Cerebellar cortex (tissue), 1 donor: ENCODE results near the gene TOP3B.
A peak's percentile ranks its signal among the peaks of the same experiment; 100 is the strongest.
"Not testable (repeated sequence)": the region's sequence is repeated elsewhere in the genome, so short reads cannot be mapped to it uniquely, and the experiment has no call there.

Source experiments
- DNase-seq: peaks from one replicate; pipeline ENCODE4 v3.0.0-alpha.2; 2015; ENCODE audit warnings: low spot score

Gene TOP3B

DNA sequence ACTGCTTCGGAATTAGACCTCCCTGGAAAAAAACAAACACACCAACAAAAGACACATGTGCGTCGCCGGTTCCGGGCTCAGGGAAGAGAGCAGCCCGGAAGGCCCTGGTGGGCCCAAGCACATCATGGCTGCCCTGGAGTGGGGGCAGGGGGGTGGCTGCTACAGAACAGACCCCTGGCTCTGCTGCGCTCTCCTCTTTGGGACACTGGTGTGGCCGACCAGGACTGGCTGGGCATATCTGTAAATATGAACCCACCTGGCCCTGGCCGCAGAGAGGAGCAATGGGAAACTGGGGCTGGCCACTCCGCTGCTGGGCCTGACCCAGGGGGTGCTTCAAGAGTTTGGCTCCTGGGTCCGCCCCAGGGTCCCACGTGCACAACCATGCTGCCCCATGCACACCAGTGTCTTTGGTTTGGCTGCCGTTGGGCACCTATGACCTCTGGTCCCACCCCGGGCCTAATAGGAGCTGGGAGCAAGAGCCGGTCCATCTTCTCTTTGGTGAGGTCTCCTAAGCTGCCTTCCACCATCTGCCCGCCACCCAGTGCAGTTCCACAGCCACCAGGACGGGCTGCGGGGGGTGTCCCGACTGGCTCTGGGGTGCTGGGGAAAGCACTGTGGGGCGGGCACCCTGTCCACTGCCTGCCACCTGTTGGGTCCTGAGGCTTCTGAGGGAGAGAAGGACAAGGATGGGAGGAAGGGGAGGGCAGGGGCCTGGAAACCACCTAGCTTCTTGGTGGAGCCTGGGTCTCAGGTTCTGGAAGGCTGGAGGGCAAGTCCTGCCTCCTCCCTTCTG is 60.0 kb downstream of the TOP3B start:
- no peak for DNase-seq

DNA sequence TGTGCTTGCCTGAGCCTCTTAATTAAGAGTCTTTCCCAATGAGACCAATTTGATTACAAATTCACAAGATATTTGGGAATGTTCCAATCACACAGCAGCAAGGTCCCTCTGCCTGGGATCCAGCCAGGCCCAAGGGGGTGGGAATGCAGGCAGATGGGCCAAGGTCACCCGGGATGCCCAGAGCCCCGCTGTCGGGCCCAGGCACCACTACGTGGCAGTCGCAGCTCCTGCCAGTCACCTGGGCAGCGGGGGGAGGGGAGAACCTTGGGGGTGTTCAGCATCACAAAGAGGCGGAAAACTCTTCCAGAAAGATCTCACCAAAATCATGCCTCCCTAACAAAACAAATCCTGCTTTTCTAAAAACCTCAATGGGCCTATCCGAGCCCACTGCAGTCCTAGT is 60.9 kb downstream of the TOP3B start:
- no peak for DNase-seq

DNA sequence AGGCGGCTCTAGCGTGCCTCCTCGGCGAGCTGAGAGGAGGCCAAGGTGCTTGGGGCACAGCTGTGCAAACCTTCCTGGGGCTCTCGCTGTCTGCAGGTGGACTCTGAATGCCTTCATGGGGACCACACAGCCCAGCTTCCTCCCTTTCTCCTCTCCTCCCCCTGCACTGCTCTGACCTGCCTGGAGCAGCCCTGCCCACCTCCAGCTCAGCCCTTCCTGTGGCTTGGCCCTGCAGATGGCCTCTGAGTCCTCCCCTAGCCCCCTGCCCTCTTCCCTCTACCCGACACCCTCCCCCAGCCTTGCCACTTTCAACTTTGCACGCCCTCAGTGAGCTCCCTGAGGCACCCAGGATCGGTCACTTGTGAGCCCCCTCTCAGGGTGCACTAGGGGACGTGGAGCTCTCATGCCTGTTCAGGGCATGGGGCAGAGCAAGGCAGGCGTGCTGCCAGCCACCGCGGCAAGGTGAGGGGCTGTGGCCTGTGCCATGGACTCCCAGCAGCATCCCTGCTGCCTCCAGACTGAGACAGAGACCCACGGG is 61.3 kb downstream of the TOP3B start:
- DNase-seq = no peak

DNA sequence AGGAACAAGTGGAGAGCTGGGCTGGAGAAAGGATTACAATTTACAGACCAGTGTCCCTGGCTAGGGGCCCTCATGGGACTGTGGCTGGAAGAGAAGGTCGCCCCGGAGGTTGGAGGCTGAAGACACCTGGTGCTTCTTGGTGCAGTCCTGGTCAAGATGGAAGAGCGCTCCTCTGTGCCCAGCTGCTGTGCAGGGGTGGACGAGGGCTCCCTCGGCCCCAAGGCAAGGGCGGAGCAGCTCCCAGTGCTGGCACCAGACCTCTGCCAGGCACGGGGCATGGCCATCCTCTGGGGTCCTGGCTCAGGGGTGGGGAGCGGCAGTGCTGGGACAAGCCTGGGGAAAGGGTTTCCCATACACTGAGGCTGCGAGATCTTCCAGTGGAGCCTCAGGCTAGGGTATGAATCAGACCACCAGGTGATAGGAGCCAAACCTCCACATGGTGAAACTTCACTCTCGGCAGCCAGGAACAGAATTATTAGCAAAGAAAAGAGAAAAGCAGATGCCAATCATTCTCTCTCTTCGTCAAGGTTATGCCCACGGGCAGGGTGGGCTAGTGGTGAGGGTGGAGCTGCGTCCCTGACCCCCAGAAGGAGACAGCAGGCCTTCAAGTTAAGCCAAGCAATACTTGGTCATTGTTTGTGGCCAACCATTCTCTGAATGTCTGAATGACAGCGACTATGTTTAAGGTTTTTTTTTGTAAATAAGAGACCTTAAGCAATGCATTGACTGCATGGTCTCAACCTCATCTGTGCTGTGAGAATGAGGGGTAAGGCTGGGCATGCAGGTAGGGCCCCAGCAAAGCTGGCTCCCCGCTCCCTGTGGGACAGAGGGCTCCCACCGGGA is 62.0 kb downstream of the TOP3B start:
- no peak for DNase-seq

DNA sequence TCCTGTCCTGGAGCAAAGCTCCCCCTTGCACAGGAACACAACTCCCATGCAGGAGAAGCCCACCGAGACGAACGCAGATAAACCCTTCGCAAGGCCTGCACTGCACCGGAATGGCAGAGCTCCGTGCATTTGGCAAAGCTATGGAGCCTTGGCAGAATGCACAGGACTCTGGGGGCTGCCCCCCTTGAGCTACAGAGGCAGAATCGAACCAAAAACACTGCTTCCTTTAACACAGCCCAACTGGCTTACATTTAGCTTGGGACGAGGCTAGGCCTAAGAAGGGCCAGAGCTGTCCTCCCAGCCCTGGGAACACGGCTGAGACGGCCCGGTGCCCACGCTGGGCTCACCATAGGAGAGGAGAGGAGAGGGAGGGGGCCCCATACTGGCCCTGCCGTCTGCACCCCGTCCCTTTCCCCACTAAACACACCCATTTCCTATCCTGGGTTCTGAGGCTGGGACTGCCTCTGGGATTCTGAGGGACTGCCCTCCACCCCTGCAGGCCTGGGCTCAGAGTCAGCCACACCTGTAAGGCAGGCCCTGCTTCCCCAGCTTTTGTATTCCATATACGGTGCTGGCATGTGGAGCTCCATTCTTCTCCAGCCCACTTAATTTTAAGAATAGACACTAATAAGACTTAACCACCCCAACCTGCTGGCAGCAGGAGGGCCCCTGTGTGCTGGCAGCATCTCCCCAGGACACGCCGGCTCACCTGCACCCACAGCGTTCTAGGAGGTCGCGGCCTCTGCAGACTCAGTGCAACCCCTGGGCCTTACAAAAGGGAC is 62.9 kb downstream of the TOP3B start:
- DNase-seq = no peak

DNA sequence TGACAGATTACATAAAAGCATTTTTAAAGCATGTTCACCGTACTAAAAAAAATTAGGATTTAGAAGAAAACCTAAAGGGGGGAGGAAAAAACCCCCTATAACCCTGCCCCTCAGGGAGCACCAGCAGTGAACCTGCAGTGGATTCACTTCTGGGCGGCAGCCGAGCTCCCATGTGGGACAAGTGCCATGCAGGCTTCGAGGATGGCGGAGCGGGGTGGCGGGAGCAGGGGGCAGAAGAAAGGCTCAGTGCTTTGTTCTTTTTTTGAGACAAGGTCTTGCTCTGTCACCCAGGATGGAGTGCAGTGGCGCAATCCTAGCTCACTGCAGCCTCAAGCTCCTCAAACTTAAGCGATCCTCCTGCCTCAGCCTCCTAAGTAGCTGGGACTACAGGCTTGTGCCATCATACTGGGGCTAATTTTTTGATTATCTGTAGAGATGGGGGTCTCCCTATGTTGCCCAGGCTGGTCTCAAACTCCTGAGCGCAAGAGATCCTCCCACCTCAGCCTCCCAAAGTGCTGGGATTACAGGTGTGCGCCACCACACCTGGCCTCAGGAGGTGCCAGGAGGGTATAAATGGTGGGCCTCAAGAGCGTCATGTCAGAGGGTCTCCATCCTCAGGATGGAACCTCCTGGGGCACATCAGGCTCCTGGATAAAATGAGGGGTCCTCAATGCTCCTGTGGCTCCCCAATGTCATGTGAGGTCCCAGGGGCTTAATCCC is 64.0 kb downstream of the TOP3B start:
- no peak for DNase-seq

DNA sequence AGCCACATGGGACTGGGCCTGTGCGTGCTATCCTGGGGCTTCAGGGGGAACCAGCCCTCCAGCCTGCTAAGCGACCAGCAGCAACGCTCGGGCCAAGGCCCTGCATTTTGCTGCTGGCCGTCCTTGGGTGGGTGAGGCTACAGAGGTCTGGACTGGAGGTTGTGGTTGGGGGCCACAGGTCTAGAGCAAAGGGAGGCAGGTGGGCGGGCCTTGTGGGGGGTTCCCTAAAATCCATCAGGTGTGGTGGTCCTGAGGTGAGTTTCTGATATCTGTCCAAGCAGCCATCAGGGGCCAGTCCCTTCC is 64.7 kb downstream of the TOP3B start:
- DNase-seq = no peak

DNA sequence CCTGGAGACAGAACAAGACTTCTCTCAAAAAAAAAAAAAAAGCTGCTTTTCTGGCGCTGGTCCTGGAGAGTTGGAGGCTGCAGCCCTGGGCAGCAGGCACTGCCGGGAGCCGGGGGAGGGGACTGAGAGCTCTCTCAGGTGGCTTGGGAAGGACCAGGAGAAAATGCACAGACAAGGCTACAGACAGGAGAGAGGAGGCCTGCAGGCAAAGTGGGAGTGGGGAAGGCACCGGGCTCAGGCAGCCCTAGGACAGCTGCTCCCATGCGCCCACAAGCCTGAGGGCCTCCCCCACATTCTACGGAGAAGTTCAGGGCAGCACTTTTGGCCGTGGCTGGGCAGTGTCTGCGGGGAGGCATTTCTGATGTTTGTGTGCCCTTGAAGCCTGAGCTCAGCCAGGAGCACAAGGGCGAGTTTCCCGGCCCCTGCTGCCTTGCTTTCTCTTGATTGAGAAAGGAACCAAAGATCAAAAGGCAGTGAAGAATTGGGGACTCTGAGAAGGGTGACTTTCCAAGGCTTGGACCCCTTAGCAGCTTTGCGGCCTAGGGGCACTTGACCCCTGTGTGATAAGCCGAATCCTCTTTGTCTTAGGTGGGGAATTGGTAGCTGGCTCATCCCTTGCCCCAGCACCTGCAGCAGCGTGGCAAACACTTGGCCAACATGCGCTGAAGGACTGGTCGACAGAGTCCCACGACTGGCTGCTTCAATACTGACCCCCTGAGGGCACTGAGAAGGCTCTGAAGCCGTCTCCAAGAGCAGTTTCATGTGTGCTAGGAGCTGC is 65.2 kb downstream of the TOP3B start:
- peak; percentile 48 for DNase-seq

DNA sequence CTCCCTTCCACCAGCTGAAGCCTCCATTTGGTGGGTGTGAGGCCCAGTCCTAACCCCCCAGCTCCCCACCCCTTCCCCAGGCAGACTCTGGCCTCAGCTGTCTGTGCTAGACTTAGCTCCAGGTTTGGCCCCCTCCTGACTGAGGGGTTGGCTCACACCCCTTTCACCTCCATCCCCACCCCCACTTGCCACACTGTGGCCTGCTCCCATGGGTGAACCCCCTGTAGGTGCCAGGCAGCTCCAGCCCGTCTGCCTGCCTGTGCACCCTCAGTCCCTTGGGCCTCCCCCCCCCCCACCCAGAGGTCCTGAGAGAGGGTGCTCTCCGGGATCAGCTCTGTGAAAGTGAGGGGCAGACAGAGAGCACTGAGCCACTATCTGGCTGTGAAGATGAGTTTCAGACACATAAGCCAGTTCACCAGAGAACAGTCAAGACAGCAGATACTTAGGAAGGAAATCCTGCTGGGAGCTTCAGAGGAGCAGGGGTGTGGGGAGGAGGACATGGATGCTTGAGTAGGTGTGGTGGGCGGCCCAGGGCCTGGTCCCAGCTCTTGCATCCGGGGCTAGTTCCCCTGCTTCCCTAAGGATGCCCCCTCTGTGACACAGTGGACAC is 66.2 kb downstream of the TOP3B start:
- DNase-seq = no peak

DNA sequence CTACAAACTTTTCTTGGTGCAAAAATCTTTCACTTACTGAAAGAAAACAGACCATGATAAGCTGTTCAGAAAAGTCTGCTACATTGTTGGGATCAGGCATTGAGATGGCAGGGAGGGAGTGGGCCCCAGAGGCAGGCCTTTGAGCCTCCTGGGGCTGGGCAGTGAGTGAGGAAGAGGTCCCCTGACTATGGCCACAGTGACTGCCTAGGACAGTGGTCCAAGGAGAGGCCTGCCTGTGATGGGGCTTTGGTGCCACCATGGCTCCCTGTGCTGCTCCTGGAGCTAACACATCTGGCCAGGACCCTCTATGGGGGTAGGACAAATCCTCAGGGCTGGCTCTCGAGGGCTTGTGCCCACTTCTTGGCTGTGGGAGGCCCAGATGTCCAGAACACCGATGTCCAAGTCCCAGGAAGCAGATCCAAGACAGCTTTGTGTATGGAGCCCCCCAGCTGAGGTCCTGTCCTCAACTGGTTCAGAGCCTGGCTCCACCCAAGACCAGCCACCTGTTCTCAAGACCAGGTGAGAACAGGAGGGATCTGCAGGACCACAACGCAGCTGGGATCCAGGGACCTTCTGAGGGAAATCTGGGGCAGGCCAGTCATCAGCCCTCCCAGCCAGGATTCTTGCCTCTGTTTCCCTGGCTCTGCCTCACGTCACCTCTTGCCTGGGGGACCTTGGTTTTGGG is 66.8 kb downstream of the TOP3B start:
- no peak for DNase-seq

DNA sequence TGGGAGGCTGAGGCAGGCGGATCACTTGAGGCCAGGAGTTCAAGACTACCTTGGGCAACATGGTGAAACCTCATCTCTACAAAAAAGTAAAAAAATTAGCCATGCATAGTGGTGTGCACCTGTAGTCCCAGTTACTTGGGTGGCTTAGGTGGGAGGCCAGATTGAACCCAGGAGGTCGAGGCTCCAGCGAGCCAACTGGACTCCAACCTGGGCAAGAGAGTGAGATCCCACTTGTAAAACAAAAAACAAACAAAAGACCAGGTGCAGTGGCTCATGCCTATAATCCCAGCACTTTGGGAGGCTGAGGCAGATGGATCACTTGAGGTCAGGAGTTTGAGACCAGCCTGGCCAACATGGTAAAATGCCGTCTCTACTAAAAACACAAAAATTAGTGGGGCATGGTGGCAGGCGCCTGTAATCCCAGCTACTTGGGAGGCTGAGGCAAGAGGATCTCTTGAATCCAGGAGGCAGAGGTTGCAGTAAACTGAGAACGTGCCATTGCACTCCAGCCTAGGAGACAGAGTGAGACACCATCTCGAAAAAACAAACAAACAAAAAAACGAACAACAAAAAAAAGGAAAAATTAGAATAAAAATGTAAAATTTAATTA is 68.4 kb downstream of the TOP3B start:
- DNase-seq = not testable (repeated sequence)

DNA sequence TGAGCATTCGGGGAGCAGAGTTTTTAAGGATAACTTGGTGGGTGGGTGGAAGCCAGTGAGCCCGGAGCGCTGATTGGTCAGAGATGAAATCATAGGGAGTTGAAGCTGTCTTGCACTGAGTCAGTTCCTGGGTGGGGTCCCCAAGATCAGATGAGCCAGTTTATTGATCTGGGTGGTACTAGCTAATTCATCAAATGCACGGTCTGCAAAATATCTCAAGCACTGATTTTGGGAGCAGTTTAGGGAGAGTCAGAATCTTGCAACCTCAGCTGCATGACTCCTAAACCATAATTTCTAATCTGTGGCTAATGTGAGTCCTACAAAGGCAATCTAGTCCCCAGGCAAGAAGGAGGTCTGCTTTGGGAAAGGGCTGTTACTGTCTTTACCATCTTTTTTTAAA is 72.2 kb downstream of the TOP3B start:
- not testable (repeated sequence) for DNase-seq

DNA sequence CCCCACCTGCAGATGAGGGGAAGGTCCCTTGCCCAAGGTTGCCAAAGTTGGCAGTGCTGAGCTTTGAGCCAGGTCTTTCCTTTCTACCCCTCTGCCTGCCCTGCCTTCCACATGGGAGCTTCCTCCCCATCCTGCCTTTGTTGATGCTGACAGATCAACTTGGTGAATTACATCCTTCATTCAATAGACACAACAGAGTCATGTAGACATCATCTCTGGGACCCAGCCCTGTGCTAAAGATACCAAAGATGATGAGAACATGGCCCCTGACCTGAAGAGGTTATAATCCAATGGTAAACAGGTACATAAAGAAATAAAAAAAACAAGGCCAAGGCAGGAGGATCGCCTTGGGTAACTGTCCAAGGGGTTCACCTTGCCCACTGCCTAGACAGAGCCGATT is 72.7 kb downstream of the TOP3B start:
- DNase-seq = no peak

DNA sequence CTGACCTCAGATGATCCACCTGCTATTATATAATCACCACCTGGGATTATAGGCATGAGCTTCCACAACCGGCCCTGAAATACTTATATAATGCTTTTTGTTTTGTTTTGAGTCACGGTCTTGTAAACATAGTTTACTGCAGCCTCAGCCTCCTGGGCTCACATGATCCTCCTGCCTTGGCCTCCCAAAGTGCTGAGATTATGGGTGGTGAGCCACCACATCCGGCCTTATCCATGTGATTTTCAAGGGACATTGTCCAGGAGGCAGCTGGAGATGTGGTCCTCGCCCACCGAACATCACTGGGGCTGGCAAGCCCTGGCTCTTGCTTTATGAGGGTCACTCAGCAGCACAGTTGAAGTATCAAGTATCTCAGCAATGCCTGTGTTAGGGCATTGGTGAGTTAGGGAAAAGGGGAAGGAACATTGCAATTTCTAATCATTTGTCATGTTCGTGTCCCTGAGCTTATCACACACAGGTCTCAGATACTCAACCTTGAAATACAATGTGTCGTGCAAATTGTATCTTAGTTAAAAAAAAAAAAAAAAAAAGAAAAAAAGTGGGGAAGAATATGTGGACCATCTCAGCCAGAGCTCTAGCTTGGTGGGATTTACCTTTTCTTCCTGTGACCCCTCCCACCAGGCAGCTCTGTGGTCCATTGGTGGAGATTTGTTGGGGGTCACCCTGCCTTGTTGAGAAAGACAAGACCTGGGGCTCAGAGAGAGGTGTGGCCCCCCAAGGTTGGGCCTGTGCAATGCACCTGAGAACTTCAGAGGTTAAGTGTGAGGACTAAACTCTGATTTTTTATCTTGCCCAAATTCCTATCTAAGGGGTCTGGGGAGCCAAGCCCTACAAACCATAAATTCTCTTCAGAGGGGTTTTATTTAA is 74.7 kb downstream of the TOP3B start:
- no peak for DNase-seq
